H1 (cell line): ENCODE data around the gene PLXDC2. TPM values are rescaled to one million over a fixed set of nuclear protein-coding genes. Genes with fewer than 3 reads are reported as not detected.

Source experiments
- CTCF ChIA-PET: fragments of 300-600 bp; sonication (Branson Sonifier 250); formaldehyde crosslinking; loops from one replicate; lab custom pipeline; 2021; ENCODE audit not compliant: partially characterized antibody; lab: Charles Lee
- POLR2A ChIA-PET: fragments of 300-600 bp; sonication (Branson Sonifier 250); formaldehyde crosslinking; loops from one replicate; lab custom pipeline; 2021; ENCODE audit warnings: inconsistent platforms; ENCODE audit not compliant: partially characterized antibody; lab: Charles Lee
- DNase-seq, 2 experiments: peaks; one replicate each; pipeline versions ENCODE4 v3.0.0 to v3.0.0-alpha.2; 2010 to 2022; ENCODE audit warnings: low spot score in 2 of 2, low read depth in 1 of 2, mixed read lengths in 1 of 2
- FAIRE-seq: peaks from 2 replicates; lab custom pipeline; 2011; peaks lifted over from hg19 to GRCh38; lab: Jason Lieb, UNC
- H2AFZ ChIP-seq: 2 replicates; pipeline ENCODE4 v1.8.1; 2012; ENCODE audit warnings: low read length, inconsistent platforms
- H2AK5ac ChIP-seq: 2 replicates; pipeline ENCODE4 v1.6.1; 2013; ENCODE audit warnings: low read depth, low read length
- H2BK120ac ChIP-seq: replicated peaks from 2 replicates; pipeline ENCODE3; 2013; ENCODE audit warnings: low read depth, low read length, inconsistent platforms
- H2BK12ac ChIP-seq: 2 replicates; pipeline ENCODE4 v1.6.1; 2013; ENCODE audit warnings: low read depth, low read length
- H2BK15ac ChIP-seq: 2 replicates; pipeline ENCODE4 v1.6.1; 2013; ENCODE audit warnings: low read length
- H2BK20ac ChIP-seq: 2 replicates; pipeline ENCODE4 v1.6.1; 2013; ENCODE audit warnings: low read length
- H2BK5ac ChIP-seq: 2 replicates; pipeline ENCODE4 v1.6.1; 2013; ENCODE audit warnings: low read depth, low read length
- H3K14ac ChIP-seq: 2 replicates; pipeline ENCODE4 v1.6.1; 2013; ENCODE audit warnings: inconsistent platforms; ENCODE audit not compliant: insufficient read length
- H3K18ac ChIP-seq: 2 replicates; pipeline ENCODE4 v1.6.1; 2013; ENCODE audit warnings: low read length; ENCODE audit errors: extremely low read depth
- H3K23ac ChIP-seq: 2 replicates; pipeline ENCODE4 v1.6.1; 2013; ENCODE audit warnings: inconsistent platforms; ENCODE audit not compliant: insufficient read length
- H3K23me2 ChIP-seq: 2 replicates; pipeline ENCODE4 v1.6.1; 2013; ENCODE audit warnings: low read depth, low read length
- H3K27ac ChIP-seq: 2 replicates; pipeline ENCODE4 v1.6.1; 2011; ENCODE audit warnings: low read depth, low read length, inconsistent platforms
- H3K27me3 ChIP-seq, 4 experiments: replicated peaks in 1 of 4; 1 replicate in 1 of 4; 2 replicates in 3 of 4; pipeline versions ENCODE4 v1.6.1 to v1.8.1; 2011 to 2013; ENCODE audit warnings: low read length in 3 of 4, mild to moderate bottlenecking in 3 of 4, inconsistent platforms in 2 of 4, mixed read lengths in 2 of 4, moderate library complexity in 1 of 4; ENCODE audit not compliant: control insufficient read depth in 3 of 4, insufficient read depth in 3 of 4; ENCODE audit errors: extremely low read depth in 1 of 4
- H3K36me3 ChIP-seq, 4 experiments: 2 replicates each; pipeline versions ENCODE4 v1.6.1 to v1.8.1; 2011 to 2013; ENCODE audit warnings: mild to moderate bottlenecking in 4 of 4, low read length in 3 of 4, moderate library complexity in 2 of 4, control low read depth in 1 of 4, inconsistent platforms in 1 of 4; ENCODE audit not compliant: insufficient read depth in 4 of 4, control insufficient read depth in 2 of 4
- H3K4ac ChIP-seq: replicated peaks from 2 replicates; pipeline ENCODE3; 2013; ENCODE audit warnings: low read length, low read depth, mixed read lengths, inconsistent platforms; ENCODE audit not compliant: insufficient read length
- H3K4me1 ChIP-seq, 4 experiments: replicated peaks in 1 of 4; 1 replicate in 1 of 4; 2 replicates in 3 of 4; pipeline versions ENCODE4 v1.6.1 to v1.8.1; 2011 to 2013; ENCODE audit warnings: low read length in 3 of 4, inconsistent platforms in 2 of 4, mixed read lengths in 1 of 4; ENCODE audit not compliant: insufficient read depth in 4 of 4, control insufficient read depth in 3 of 4
- H3K4me2 ChIP-seq, 2 experiments: 2 replicates each; pipeline versions ENCODE4 v1.6.1 to v1.8.1; 2011 to 2013; ENCODE audit warnings: low read depth in 2 of 2, low read length in 2 of 2, control low read depth in 1 of 2, inconsistent platforms in 1 of 2, mild to moderate bottlenecking in 1 of 2; ENCODE audit not compliant: insufficient read depth in 1 of 2
- H3K4me3 ChIP-seq, 4 experiments: fragments of 200-600, 300-600 bp in 1 of 4; sonication (generic), shearing (Covaris generic), sonication (Bioruptor Twin) in 1 of 4; 2 replicates each; pipeline versions ENCODE4 v1.5.1 to v1.8.1; 2011 to 2016; ENCODE audit warnings: low read length in 4 of 4, low read depth in 3 of 4, control low read depth in 2 of 4, inconsistent platforms in 2 of 4, mild to moderate bottlenecking in 2 of 4, mixed read lengths in 1 of 4, moderate library complexity in 1 of 4; ENCODE audit not compliant: insufficient read depth in 2 of 4; ENCODE audit errors: extremely low read depth in 1 of 4
- H3K56ac ChIP-seq: replicated peaks from 2 replicates; pipeline ENCODE3; 2013; ENCODE audit warnings: low read depth, mild to moderate bottlenecking, mixed read lengths, low read length, inconsistent platforms; ENCODE audit not compliant: insufficient read length
- H3K79me1 ChIP-seq: 2 replicates; pipeline ENCODE4 v1.6.1; 2013; ENCODE audit warnings: low read depth, low read length, control low read depth
- H3K79me2 ChIP-seq, 2 experiments: 2 replicates each; pipeline versions ENCODE4 v1.6.1 to v1.8.1; 2012 to 2013; ENCODE audit warnings: low read length in 2 of 2, mild to moderate bottlenecking in 2 of 2, inconsistent platforms in 1 of 2; ENCODE audit not compliant: insufficient read depth in 2 of 2, control insufficient read depth in 1 of 2
- H3K9ac ChIP-seq, 4 experiments: replicated peaks in 1 of 4; 1 replicate in 1 of 4; 2 replicates in 3 of 4; pipeline versions ENCODE4 v1.6.1 to v1.8.1; 2011 to 2013; ENCODE audit warnings: low read depth in 3 of 4, low read length in 3 of 4, control low read depth in 2 of 4, mild to moderate bottlenecking in 2 of 4, moderate library complexity in 2 of 4, inconsistent platforms in 1 of 4; ENCODE audit errors: extremely low read depth in 1 of 4
- H3K9me3 ChIP-seq, 2 experiments: 2 replicates each; pipeline versions ENCODE4 v1.6.1 to v1.8.1; 2012 to 2013; ENCODE audit warnings: mild to moderate bottlenecking in 2 of 2, moderate library complexity in 2 of 2, control low read depth in 1 of 2, inconsistent platforms in 1 of 2, low read depth in 1 of 2, low read length in 1 of 2, mixed read lengths in 1 of 2; ENCODE audit not compliant: insufficient read depth in 2 of 2
- H4K20me1 ChIP-seq, 2 experiments: replicated peaks in 1 of 2; 2 replicates each; pipeline versions ENCODE3 to v1.8.1; 2011 to 2013; ENCODE audit warnings: inconsistent platforms in 2 of 2, low read length in 2 of 2, mild to moderate bottlenecking in 1 of 2; ENCODE audit not compliant: insufficient read depth in 2 of 2, control insufficient read depth in 1 of 2
- H4K5ac ChIP-seq: 2 replicates; pipeline ENCODE4 v1.6.1; 2013; ENCODE audit warnings: low read length, low read depth, mixed read lengths, inconsistent platforms; ENCODE audit not compliant: insufficient read length
- H4K8ac ChIP-seq: 2 replicates; pipeline ENCODE4 v1.8.0; 2013; ENCODE audit warnings: mild to moderate bottlenecking, moderate library complexity, low read length, inconsistent platforms; ENCODE audit not compliant: insufficient read depth; ENCODE audit errors: extremely low read depth
- H4K91ac ChIP-seq: replicated peaks from 2 replicates; pipeline ENCODE3; 2013; ENCODE audit warnings: low read length, mixed read lengths, inconsistent platforms; ENCODE audit not compliant: insufficient read length
- CBX8 ChIP-seq: fragments of 300-800, 300-1000 bp; sonication (generic); IDR thresholded peaks from 2 replicates; pipeline ENCODE4 v1.7.1; 2016; ENCODE audit warnings: low read depth, low read length, borderline replicate concordance
- CHD1 ChIP-seq: IDR thresholded peaks from 2 replicates; pipeline ENCODE4 v1.6.1; 2012; ENCODE audit warnings: low read depth, low read length, improper control_type of control experiment
- CREB1 ChIP-seq: IDR thresholded peaks from 2 replicates; pipeline ENCODE4 v1.6.1; 2012; ENCODE audit warnings: inconsistent platforms
- JUND ChIP-seq: IDR thresholded peaks from 2 replicates; pipeline ENCODE4 v1.6.1; 2011; ENCODE audit warnings: mild to moderate bottlenecking, improper control_type of control experiment, low read length
- POLR2A ChIP-seq, 2 experiments: IDR thresholded peaks; 1 replicate in 1 of 2; 2 replicates in 1 of 2; pipeline ENCODE4 v1.6.1; 2011; ENCODE audit warnings: low read depth in 2 of 2, low read length in 2 of 2, mild to moderate bottlenecking in 2 of 2; ENCODE audit errors: control extremely low read depth in 1 of 2
- POU5F1 ChIP-seq: IDR thresholded peaks from 2 replicates; pipeline ENCODE4 v1.6.1; 2011; ENCODE audit warnings: low read depth, mild to moderate bottlenecking, low read length, moderate library complexity
- RAD21 ChIP-seq, 2 experiments: IDR thresholded peaks in 1 of 2; conservative IDR thresholded peaks in 1 of 2; 2 replicates each; pipeline ENCODE4 v1.6.1; 2011; ENCODE audit warnings: low read depth in 2 of 2, low read length in 2 of 2, improper control_type of control experiment in 1 of 2, inconsistent platforms in 1 of 2, mild to moderate bottlenecking in 1 of 2, moderate library complexity in 1 of 2
- SIN3A ChIP-seq, 2 experiments: IDR thresholded peaks in 1 of 2; conservative IDR thresholded peaks in 1 of 2; 2 replicates each; pipeline ENCODE4 v1.6.1; 2011 to 2012; ENCODE audit warnings: low read length in 2 of 2, improper control_type of control experiment in 1 of 2, low read depth in 1 of 2, mild to moderate bottlenecking in 1 of 2
- SIRT6 ChIP-seq: IDR thresholded peaks from one replicate; pipeline ENCODE4 v1.7.1; 2012; ENCODE audit warnings: low read length, inconsistent platforms
- SP2 ChIP-seq: IDR thresholded peaks from 2 replicates; pipeline ENCODE4 v1.6.1; 2012; ENCODE audit warnings: mild to moderate bottlenecking, low read length, inconsistent platforms
- TAF7 ChIP-seq: optimal IDR thresholded peaks from 2 replicates; pipeline ENCODE3; 2011; ENCODE audit warnings: low read depth, mild to moderate bottlenecking, inconsistent platforms, low read length, moderate library complexity, borderline replicate concordance
- polyA plus RNA-seq, 7 experiments: library from polyadenylated mRNA; depleted of rRNA in 3 of 7; stranded (reverse) in 5 of 7; unstranded in 2 of 7; fragments of >200 nt in 5 of 7; fragments of 200-250 nt in 2 of 7; gene quantifications; 1 replicate in 5 of 7; 2 replicates in 1 of 7; 4 replicates in 1 of 7; pipeline versions ENCODE4 v1.2.1 to v1.2.3, GENCODE V29; 2011 to 2013; ENCODE audit warnings: missing spikeins in 2 of 7, mixed read lengths in 2 of 7
- total RNA-seq: library from RNA; stranded (reverse); fragmentation: NEBNext Ultra II Directional; extraction: Animal tissue kit (Norgen Biotek cat#: 25700); gene quantifications from 2 replicates; pipeline ENCODE4 v1.2.1, GENCODE V29; 2021

The PLXDC2 gene
- total and polyA plus RNA-seq, 2 of the 8 experiments (the other 6 are each of a cell fraction or from before 2014, with no cell fraction given) = 23.0 to 40.5 TPM

DNA sequence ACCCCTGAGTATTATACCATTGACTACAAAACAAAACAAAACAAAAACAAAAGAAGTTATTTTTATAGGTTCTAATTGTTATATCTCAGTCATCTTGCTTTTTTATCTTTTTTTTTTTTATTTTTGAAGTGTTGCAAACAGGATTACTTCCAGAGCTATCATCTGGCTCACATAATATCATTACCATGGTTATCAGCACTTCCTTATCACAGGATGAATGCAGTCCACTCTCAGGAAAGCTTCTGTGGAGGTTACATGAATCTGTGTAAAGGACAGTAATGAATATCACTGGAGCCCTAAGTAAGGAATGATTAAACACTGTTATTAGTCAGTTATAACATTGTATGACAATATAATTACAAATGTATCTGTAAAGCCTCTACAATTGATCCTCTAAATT lies 451.5 kb downstream of the PLXDC2 start:
- no peak overlapping the region for H3K4ac ChIP-seq
- POLR2A ChIA-PET = no interaction called here
- H3K4me2 ChIP-seq = no peak overlapping the region
- CTCF ChIA-PET = no interaction called here
- H3K14ac ChIP-seq = no peak overlapping the region
- H4K8ac ChIP-seq = no peak overlapping the region
- H3K36me3 ChIP-seq = no peaks in the 10 kb centered on the region
- no peak overlapping the region for H2BK5ac ChIP-seq
- no peak overlapping the region for H3K4me3 ChIP-seq
- H2AFZ ChIP-seq = no peak overlapping the region
- H2AK5ac ChIP-seq = no peak overlapping the region
- no peaks in the 10 kb centered on the region for H4K20me1 ChIP-seq
- H3K9me3 ChIP-seq = peaks cover 0 to 2% of the 10 kb centered on the region in 2 experiments; a peak in 1 of 4 replicates
- H2BK15ac ChIP-seq = no peak overlapping the region
- no peaks in the 10 kb centered on the region for H3K79me2 ChIP-seq
- H2BK120ac ChIP-seq = no peak overlapping the region
- DNase-seq (no peak), FAIRE-seq (no peak)
- H3K27ac ChIP-seq = no peak overlapping the region
- H4K5ac ChIP-seq = no peak overlapping the region
- H3K23me2 ChIP-seq = no peaks in the 10 kb centered on the region; the same call in 1 of the 2 replicates
- no peaks in the 10 kb centered on the region for H3K79me1 ChIP-seq
- H3K23ac ChIP-seq = no peak overlapping the region
- TF ChIP-seq POU5F1 (no peak), CREB1 (no peak), JUND (no peak), SIN3A (conservative IDR thresholded peaks at IDR 0.05 in 1 of 2, IDR thresholded peaks at IDR 0.05 in 1 of 2; ENCODE audit: low read depth in 1 of 2, low read length in 2 of 2) (no peak), SP2 (no peak), CHD1 (no peak), CBX8 (no peak), RAD21 (IDR thresholded peaks at IDR 0.05 in 1 of 2, conservative IDR thresholded peaks at IDR 0.05 in 1 of 2; ENCODE audit: low read depth in 2 of 2, low read length in 2 of 2) (no peak), TAF7 (no peak), POLR2A (IDR thresholded peaks at IDR 0.05; ENCODE audit: control extremely low read depth in 1 of 2, low read depth in 2 of 2, low read length in 2 of 2) (no peak), SIRT6 (no peak)
- no peak overlapping the region for H2BK20ac ChIP-seq
- H3K27me3 ChIP-seq = no peaks in the 10 kb centered on the region
- no peak overlapping the region for H3K18ac ChIP-seq
- H3K9ac ChIP-seq = no peak overlapping the region
- H3K4me1 ChIP-seq = no peaks in the 10 kb centered on the region
- H2BK12ac ChIP-seq = no peak overlapping the region
- no peak overlapping the region for H3K56ac ChIP-seq
- H4K91ac ChIP-seq = no peak overlapping the region
